Glomerular endothelial cell (primary cell): Measurements from ENCODE around the gene PPOX. TPM values are rescaled to one million over a fixed set of nuclear protein-coding genes. Genes with fewer than 3 reads are reported as not detected.

Source experiments
- DNase-seq: peaks from one replicate; pipeline ENCODE4 v3.0.0-alpha.2; 2011; ENCODE audit warnings: low read depth, low spot score; ENCODE audit errors: extremely low read depth
- total RNA-seq: library from RNA; depleted of rRNA; stranded (reverse); fragments of >200 nt; gene quantifications from 2 replicates; pipeline ENCODE4 v1.2.3, GENCODE V29; 2015

Gene PPOX
- total RNA-seq, 1 donor from 2014 or later = 17.2 TPM

GRCh38 chr1:161174911-161175310 lies 8.7 kb downstream of the PPOX start:
- no peak for DNase-seq

DNA sequence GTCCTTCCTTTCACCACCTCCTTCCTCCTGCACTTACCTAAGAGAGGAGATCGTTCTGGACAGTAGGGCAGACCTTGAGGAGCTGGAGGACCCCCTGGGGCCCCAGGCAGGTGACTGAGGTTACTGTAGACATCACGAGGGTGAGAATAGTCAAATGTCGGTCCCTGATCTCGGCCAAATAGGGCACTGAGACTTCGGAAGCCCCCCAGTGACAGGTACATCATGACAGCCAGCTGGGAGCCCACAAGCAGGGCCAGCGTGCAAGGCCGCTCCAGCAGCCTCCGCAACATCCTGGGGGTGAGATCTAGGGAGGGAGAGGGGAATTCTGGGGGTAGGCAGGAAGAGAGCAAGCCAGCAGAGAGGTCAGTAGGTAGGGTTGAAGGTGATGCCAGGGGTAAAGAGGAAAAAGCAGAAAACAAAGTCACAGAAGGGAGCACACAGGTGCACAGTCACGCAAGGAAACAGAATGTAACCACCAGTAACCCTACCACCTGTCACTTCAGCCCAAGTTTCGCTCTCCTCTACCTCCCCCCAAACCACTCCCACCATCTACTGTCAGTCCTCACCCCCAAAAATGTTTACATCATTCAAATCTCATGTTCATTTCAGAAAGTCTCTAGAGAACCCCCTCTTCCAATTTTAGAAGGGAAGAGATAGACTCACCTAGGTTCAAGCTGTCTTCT lies 9.7 kb downstream of the PPOX start:
- no peak for DNase-seq

DNA sequence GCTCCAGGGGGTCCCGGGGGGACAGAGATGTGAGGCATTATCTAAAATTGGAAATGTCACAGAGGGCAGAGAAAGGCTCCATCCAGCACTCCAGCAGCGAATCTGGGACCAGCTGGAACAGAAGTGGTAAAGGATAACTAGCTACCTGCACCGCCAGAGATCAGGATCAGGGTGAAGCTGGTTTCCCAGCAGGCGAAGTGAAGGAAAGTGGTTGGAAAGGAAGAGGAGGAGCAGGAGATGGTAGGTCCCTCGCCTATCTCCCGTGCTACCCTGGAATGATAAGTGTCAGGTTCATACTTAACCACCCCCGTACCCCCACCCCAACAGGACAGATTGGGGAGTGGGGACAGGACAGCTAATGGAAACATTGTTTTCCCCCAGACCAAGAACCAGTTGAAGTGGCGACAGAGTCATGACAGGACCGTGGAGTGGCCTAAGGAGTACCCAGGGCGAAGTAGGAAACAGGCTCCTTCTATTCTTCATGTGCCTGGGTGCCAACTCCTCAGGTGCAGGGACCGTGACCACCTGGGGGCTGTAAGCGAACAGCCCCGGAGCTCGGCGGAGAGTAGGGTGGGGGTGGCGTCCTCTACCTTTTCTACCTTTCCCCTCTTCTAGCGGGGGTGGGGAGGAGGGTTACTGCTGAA lies 10.4 kb downstream of the PPOX start:
- no peak for DNase-seq

DNA sequence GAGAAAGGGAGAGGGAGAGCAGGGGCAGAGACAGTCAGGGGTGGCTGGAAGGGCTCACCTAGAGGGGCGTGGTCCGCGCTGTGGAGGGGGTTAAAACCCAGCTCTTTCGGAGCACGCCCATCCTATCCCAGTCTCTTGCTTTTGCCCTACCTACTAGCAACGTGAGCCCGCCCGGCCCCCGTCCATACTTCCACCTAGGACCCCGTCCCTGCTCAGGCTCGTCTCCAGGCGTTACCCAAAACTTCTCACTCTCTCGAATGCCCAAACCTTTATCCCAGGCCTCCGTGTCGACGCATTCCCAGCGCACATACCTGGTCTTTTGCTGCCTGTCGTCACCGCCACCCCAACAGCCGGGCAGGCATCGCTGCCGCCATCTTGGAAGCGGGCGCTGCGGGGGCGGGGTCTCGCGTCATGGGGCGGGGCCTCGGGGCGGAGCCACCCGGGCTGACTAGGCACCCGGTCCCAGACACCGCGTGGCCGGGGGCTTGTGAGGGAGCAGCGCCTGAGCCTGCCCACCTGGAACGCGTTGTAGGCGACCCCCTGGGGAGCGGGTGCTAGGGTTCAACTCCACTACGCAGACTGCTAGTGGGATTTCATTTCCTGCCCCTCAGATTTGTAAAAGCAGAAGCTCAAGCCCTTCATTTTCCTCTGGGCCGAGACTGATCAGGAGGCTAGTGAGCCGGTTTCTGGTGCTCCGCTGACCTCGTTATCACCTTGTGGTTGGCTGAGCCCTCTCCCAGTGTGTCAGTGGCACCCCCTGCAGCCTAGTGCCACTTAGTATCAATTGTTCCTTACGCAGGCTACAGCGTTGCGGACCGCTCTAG lies 11.1 kb downstream of the PPOX start, which contains the start of gene B4GALT3:
Gene B4GALT3, minus strand, starts transcription at position 396 of the 824 bp plus-strand sequence. CDS start 1,447 bp downstream, outside the sequence.
- DNase-seq = no peak

DNA sequence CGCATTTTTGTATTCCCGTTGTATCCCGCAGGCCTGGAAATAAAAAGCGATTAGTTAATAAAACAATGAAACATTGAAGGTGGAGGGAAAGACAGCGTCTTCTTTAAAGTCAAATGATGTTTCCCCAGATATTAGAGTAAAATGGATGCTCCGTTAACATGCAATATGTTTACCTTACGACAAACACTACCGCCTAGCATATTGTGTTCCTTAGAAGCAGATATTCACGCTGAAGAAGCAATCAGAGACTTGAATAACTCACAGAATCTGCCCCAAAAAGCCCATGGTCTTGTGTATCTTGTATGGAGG lies 11.7 kb downstream of the PPOX start:
- DNase-seq = no peak

DNA sequence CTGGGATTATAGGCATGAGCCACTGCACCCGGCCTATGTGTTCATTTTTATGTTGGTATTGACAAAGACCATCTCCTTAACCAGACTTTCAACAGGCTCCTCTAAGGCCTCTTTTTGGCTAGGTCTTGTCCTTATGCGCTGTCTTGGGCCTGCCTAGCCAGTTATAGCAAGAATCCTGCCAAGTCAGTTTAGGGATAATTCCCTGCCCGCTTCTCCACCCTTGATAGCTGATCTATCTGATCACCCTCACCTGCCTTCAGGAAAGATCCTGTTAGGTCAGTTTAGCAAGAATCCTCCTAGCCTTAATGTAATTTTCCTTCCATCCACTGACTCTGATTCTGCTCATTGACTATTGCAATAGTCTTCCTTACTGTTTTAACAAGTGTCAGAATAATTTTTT lies 13.5 kb downstream of the PPOX start:
- DNase-seq = no peak

- DNase-seq = no peak
These were observed 14.4 kb downstream of the PPOX start for GRCh38 chr1:161180639-161181038.

GRCh38 chr1:161182214-161182613 lies 16.0 kb downstream of the PPOX start:
- no peak for DNase-seq

DNA sequence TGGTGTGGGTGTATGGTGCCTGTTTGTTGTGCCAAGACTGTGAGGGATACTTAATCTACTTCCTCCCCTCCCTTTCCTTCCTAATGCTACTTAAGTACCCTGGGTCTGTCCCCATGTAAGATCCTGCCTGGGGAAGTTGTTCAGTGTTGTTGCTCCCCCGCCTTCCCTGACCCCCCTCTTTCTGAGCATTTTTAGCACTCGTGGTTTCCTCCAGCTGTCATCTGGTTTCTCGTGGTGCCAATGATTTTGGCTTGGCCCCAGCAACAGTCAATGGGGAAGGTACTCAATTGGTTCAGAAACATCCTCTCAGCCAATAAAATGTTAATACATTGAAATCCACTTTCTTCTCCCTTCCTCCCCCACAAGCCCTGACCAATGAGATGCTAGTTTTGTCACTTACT lies 19.1 kb downstream of the PPOX start:
- peak; percentile 87 for DNase-seq

DNA sequence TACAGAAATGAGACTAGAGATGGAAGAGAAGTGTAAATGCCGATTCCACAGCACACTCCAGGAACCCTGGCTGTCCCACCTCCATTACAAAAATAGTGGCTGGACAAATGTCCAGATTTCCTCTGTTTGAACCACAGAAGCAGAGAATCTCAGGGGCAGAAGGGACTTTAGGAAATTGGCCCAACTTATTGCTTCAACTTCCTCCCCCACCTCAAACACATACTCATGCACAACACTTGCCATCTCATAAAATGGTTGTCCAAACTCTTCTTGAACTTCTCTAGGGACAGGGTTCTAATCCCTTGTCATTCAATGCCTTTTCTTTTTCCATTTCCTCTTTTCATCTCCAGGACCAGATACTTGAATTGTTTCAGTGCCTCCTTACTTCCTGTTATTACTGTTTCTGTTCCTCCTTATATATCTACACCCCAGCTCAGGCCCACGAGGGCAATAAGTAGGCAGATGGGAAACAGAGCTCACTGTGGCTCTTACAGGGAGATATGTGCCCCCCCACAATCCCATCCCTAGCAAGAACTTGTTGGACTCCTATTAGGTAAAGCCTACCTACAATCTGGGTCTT lies 19.6 kb downstream of the PPOX start:
- no peak for DNase-seq

DNA sequence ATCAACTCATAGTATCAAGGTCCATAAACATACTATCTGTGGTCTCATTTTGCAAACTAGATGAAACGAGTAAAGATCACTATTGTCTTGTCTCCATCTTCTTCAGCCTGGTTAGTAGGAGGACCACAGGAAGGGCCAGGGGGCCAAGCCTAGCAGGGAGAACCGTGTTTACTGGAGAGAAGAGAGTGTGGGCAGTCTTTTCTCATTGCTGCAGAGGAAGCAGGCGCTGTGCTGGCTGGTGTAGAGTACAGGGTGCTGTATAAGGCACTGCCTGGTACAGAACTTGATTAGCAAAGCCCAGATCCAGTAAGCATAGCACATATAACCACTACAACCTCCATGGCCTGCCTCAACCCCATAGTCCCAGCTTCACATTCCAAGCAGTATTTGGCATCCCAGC lies 21.1 kb downstream of the PPOX start:
- no peak for DNase-seq

- DNase-seq = no peak
These were observed 22.2 kb downstream of the PPOX start for GRCh38 chr1:161188381-161188780.

GRCh38 chr1:161189036-161189435 lies 22.8 kb downstream of the PPOX start:
- DNase-seq = no peak

DNA sequence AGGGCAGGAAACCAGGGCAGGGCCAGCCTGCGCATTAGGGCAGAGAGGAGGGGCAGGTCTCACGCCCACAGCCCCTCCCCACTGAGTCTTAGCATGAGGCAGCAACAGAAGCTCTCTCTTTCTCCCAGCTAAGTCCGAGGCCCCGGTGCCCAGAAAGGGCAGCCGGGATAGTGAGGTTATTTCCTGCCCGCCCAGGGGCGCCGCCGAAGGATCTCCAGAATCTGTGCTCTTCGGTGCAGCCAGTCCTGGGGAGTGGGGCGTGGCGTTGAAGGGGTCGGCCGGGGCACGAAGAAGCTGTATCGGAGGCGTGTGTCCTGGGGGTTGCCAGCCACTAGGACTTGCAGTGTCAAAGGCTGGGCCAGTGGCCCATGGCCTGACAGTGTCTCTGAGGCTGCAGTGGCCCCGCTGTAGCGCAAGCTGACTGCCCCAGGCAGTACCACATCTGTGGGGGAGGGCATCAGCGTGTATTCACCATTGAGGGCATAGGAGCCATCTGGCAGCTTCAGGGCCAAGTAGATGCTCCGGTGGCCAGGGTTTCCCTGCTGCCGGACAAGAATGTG lies 24.8 kb downstream of the PPOX start:
- no peak for DNase-seq

- no peak for DNase-seq
These were observed 25.7 kb downstream of the PPOX start for GRCh38 chr1:161191971-161192370.

DNA sequence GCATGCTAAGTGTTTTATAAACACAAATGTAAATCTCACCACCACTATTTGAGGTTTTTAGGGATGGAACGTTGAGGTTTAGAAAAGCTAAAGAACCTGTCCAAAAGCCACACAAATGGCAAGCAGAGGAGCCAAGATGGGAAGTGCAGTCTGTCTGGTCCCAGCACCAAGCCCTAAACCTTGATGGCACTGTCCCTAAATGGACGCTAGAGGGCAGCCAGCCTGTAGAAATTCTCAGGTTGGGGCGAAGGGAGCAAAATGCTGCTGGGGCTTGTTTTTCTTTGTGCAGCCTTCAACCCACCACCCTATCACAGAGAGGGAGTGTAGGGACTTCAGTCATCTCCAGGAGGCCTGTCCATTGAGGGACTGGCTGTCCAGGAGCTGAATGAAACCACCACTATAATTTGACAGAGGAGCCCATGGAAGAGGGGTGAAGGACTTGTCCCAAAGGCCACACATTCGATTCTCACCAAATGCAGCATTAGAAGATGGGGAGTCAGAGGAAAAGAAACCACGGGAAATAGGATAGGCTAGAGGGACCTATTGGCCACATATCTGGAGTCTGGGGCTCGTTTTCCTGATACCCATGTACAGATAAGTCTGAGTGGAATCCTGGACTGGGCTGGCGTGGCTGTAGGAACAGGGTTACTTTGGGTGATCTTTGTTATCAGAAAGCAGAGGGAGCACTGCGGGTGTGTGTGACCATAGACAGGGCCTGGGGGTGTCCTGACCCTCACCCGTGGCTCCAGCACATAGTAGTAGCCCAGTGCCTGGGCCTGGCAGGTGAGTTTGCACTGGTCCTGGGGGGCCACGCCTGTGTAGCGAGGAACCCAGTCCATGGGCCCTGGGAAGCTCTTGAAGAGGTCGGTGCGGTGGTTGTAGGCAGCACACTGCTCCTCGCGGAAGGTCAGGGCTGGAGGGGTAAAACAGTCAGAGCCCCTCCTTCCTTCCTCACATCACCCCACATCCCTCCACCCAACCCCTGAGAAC lies 26.5 kb downstream of the PPOX start:
- no peak for DNase-seq

GRCh38 chr1:161193561-161194235 lies 27.5 kb downstream of the PPOX start:
- DNase-seq = no peak

GRCh38 chr1:161195171-161195570 lies 28.9 kb downstream of the PPOX start:
- DNase-seq = no peak

DNA sequence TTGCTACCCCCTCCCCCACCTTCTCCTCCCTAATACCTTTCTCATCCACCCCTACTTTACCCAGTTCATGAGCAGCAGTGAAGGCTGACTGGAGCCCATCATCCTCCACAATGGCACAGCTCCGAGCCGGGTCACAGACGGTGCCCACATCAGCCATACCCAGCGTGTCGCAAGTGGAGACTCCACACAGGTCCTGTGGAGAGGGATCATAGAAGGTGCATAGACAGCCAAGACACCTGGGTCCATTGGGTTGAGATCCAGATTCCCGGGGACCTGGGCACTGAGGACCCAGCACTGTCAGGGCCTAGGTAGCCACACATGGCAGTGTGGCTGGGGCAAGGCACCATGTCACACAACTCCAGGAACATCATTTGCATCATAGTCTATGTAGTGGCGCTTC lies 29.9 kb downstream of the PPOX start:
- no peak for DNase-seq
